Gastrocnemius medialis (tissue), 4 donors: ENCODE data around the gene KCNJ10.

Experiments
- CTCF ChIP-seq, 5 experiments: fragments of 450-650 bp in 3 of 5; fragments of 200-600 bp in 2 of 5; sonication (generic) in 2 of 5; IDR thresholded peaks in 4 of 5; conservative IDR thresholded peaks in 1 of 5; 1 replicate in 4 of 5; 2 replicates in 1 of 5; pipeline ENCODE4 v1.5.1; 2016 to 2019; ENCODE audit warnings: antibody characterized with exemption in 5 of 5, mild to moderate bottlenecking in 3 of 5, moderate library complexity in 3 of 5
- POLR2A ChIP-seq, 2 donors: fragments of 450-650 bp; IDR thresholded peaks; one replicate each; pipeline ENCODE4 v1.6.1; 2017; ENCODE audit warnings: antibody characterized with exemption in 2 of 2, mild to moderate bottlenecking in 2 of 2, moderate library complexity in 2 of 2

DNA sequence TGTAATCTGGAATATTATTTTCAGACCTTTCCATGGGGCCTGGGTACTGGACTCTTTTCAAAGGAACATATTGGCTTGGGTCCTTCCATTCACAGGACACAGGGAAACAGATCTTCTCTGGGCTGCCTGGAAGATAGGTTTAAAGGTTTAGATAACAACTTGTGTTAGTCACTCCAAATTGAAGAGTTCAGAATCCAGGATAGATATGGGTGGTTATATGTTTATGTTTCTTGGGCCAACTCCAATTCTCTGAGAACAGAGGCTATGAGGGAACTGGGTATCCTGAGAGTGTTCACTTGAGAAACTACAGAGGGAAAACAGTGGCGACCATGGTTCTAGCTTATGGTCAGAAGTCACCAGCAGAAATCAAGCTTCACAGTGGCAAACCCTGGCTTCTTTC, 29.5 kb downstream of the KCNJ10 start:
- TF ChIP-seq CTCF (IDR thresholded peaks at IDR 0.05 in 4 of 5, conservative IDR thresholded peaks at IDR 0.05 in 1 of 5) (no peak), POLR2A (IDR thresholded peaks at IDR 0.05) (no peak)
